Activated CD8-positive, alpha-beta T cell treated with anti-CD3 and anti-CD28 coated beads for 36 hours (primary cell): ENCODE results near the gene MAP4K1. TPM values are rescaled to one million over a fixed set of nuclear protein-coding genes. Genes with fewer than 3 reads are reported as not detected.
"Not testable (repeated sequence)": the region's sequence is repeated elsewhere in the genome, so short reads cannot be mapped to it uniquely, and the experiment has no call there.

Experiments used
- ATAC-seq: fragments of 200-7000 bp; cut with Tn5 transposase; one replicate; pipeline ENCODE4 v1.10.0; 2021; ENCODE audit warnings: mild to moderate bottlenecking, moderate library complexity
- CTCF ChIA-PET: fragments of 350-600 bp; sonication (Branson Sonifier 250); formaldehyde crosslinking; loops from one replicate; lab custom pipeline; 2021; ENCODE audit warnings: antibody characterized with exemption; lab: Charles Lee
- POLR2A ChIA-PET: fragments of 350-600 bp; sonication (Branson Sonifier 250); formaldehyde crosslinking; loops from one replicate; lab custom pipeline; 2021; ENCODE audit warnings: antibody characterized with exemption; lab: Charles Lee
- DNase-seq: peaks from one replicate; pipeline ENCODE4 v3.0.0-alpha.2; 2020
- H3K27ac Mint-ChIP-seq: one replicate; pipeline ENCODE4 v1.8.0; 2021; ENCODE audit warnings: mild to moderate bottlenecking, mixed read lengths
- H3K27me3 Mint-ChIP-seq: one replicate; pipeline ENCODE4 v1.8.0; 2021; ENCODE audit warnings: mixed read lengths
- H3K36me3 Mint-ChIP-seq: one replicate; pipeline ENCODE4 v1.8.0; 2021; ENCODE audit warnings: low read depth, mixed read lengths
- H3K4me1 Mint-ChIP-seq: one replicate; pipeline ENCODE4 v1.8.0; 2021; ENCODE audit warnings: low read depth, mixed read lengths
- H3K4me3 Mint-ChIP-seq: one replicate; pipeline ENCODE4 v1.8.0; 2021; ENCODE audit warnings: mild to moderate bottlenecking, moderate library complexity, mixed read lengths
- H3K9me3 Mint-ChIP-seq: one replicate; pipeline ENCODE4 v1.8.0; 2021; ENCODE audit warnings: mixed read lengths
- intact Hi-C: fragments of 100-400 bp; cut with micrococcal nuclease; formaldehyde crosslinking; loops from one replicate; pipeline ENCODE4 v1.10.0; 2022
- total RNA-seq, 2 experiments: library from RNA; stranded (reverse); gene quantifications; one replicate each; pipeline ENCODE4 v1.2.3, GENCODE V29; 2021
- TF ChIP-seq, protein P1 (sequence below): fragments of 200-600 bp; IDR thresholded peaks from one replicate; pipeline ENCODE4 v1.8.0; 2022; ENCODE audit warnings: antibody characterized with exemption, mild to moderate bottlenecking

The MAP4K1 gene
- total RNA-seq, 2 experiments from 2014 or later: 166 to 174 TPM

DNA sequence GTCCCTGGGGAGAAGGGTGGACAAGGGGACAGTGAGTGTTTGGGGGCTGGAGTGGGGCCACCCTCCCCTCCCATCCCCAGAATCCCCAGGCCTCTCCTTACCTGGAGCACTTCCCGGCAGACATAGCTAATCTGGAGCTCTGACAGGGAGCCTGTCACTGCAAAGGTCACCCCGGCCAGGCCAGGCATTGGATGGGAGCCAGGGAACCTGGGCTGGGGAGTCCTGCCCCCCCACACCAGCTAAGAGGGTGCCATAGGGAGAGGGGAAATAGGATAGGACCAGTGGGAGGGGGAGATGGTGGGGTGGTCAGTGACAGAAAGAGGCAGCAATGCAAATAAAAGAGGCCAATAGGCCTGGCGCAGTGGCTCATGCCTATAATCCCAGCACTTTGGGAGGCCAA, 3.5 kb downstream of the MAP4K1 start:
- Mint-ChIP-seq H3K9me3 (no peaks in the 10 kb centered on the region), H3K4me1 (peaks cover 30% of the 10 kb centered on the region), H3K4me3 (no peak overlapping the region), H3K36me3 (peaks cover 47% of the 10 kb centered on the region), H3K27ac (no peak overlapping the region), H3K27me3 (no peaks in the 10 kb centered on the region)
- ATAC-seq (no peak), DNase-seq (no peak)
- CTCF ChIA-PET: interaction anchor here (1.3 kb wide), 1 partner anchor 20 kb away, joined by 3 read pairs; no protein-coding TSS in a partner anchor
- intact Hi-C loops: no loop called here
- POLR2A ChIA-PET: no interaction called here
- TF ChIP-seq, protein P1, sequence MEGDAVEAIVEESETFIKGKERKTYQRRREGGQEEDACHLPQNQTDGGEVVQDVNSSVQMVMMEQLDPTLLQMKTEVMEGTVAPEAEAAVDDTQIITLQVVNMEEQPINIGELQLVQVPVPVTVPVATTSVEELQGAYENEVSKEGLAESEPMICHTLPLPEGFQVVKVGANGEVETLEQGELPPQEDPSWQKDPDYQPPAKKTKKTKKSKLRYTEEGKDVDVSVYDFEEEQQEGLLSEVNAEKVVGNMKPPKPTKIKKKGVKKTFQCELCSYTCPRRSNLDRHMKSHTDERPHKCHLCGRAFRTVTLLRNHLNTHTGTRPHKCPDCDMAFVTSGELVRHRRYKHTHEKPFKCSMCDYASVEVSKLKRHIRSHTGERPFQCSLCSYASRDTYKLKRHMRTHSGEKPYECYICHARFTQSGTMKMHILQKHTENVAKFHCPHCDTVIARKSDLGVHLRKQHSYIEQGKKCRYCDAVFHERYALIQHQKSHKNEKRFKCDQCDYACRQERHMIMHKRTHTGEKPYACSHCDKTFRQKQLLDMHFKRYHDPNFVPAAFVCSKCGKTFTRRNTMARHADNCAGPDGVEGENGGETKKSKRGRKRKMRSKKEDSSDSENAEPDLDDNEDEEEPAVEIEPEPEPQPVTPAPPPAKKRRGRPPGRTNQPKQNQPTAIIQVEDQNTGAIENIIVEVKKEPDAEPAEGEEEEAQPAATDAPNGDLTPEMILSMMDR: no peak

DNA sequence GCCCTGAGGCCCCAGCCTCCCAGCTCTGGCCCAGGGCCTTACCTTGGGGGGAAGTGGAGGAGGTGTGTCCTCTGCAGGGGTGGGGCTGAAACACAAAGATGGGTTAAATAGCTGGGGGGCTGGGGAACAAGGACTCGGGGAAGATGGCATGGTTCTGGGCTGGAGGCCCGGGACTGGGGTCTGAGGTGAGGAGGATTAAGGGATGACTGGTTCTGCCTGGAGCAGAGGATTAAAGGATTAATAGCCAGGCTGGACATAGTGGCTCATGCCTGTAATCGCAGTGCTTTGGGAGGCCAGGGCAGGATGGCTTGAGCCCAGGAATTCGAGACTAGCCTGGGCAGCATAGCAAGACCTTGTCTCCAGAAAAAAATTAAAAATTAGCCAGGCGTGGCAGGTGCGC, 11.6 kb downstream of the MAP4K1 start:
- no peaks in the 10 kb centered on the region for H3K4me1 Mint-ChIP-seq
- H3K36me3 Mint-ChIP-seq: peaks cover 33% of the 10 kb centered on the region
- no peaks in the 10 kb centered on the region for H3K27me3 Mint-ChIP-seq
- ATAC-seq: no peak
- no peaks in the 10 kb centered on the region for H3K9me3 Mint-ChIP-seq
- intact Hi-C loops: no loop called here
- no peak for DNase-seq
- TF ChIP-seq, protein P1: no peak
- CTCF ChIA-PET: no interaction called here
- POLR2A ChIA-PET: interaction anchor here (1.2 kb wide), 1 partner anchor 10 kb away, joined by 5 read pairs; no protein-coding TSS in a partner anchor
- H3K27ac Mint-ChIP-seq: no peak overlapping the region
- no peak overlapping the region for H3K4me3 Mint-ChIP-seq

DNA sequence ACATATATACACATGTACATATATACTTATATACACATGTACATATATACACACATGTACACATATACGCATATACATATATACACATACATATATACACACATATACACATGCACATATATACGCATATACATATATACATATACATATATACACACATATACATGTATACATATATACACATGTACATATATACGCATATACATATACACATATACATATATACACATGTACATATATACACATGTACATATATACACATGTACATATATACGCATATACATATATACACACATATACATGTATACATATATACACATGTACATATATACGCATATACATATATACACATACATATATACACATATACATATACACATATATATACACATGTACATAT, 14.9 kb downstream of the MAP4K1 start:
- H3K4me1 Mint-ChIP-seq, H3K27ac Mint-ChIP-seq, H3K4me3 Mint-ChIP-seq, intact Hi-C loops, H3K27me3 Mint-ChIP-seq, DNase-seq, CTCF ChIA-PET, POLR2A ChIA-PET, ATAC-seq, H3K9me3 Mint-ChIP-seq: not testable (repeated sequence)
- H3K36me3 Mint-ChIP-seq: peaks cover 24% of the 10 kb centered on the region

DNA sequence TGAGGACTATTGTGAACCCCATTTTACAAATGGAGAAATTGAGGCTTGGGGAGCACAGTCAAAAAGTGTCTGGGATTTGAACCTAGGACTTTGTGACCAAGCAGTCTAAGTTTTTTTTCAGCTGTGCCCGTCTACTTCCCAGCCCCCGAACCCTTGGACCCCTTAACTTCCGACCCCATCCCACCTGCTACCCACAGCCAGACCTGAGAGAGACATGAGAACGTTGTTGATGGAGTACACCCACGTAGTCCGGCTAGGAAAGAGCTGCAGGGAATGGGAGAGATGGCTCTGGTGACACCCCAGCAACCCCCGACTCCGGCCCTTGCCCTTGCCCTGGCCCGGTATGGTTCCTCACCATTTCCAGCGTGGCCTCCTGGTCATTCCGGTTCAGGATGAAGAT, 18.0 kb downstream of the MAP4K1 start:
- intact Hi-C loops: no loop called here
- TF ChIP-seq, protein P1: no peak
- ChIA-PET CTCF (no interaction called here), POLR2A (interaction anchor here (0.6 to 1.3 kb wide), 2 partner anchors 14 to 55 kb away, joined by 3 read pairs; no protein-coding TSS in a partner anchor)
- Mint-ChIP-seq H3K36me3 (peaks cover 36% of the 10 kb centered on the region), H3K4me3 (no peak overlapping the region), H3K4me1 (peaks cover 5% of the 10 kb centered on the region), H3K27ac (no peak overlapping the region), H3K9me3 (no peaks in the 10 kb centered on the region), H3K27me3 (no peaks in the 10 kb centered on the region)
- no peak for DNase-seq
- ATAC-seq: no peak

DNA sequence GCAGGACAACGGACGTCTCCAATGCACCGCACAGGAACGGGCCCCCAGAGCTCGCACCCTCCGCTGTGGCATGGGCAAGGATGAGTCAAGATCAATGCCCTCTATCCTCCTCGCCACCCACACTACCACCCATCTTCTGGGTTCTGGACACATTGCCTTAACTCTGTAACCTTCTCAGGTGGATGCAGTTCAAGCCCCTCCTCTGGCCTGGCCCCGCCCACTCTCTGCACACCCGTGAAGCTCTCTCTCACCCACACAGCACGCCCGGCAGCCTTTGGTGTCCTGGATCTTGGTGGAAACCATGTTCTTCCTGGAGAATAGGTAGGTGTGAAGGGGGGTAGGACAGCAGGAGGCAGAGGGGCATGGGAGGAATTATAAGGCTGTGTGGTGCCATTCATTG, 20.7 kb downstream of the MAP4K1 start:
- H3K9me3 Mint-ChIP-seq: no peaks in the 10 kb centered on the region
- POLR2A ChIA-PET: interaction anchor here (0.7 kb wide), 1 partner anchor 9 kb away, joined by 5 read pairs; no protein-coding TSS in a partner anchor
- H3K4me1 Mint-ChIP-seq: peaks cover 5% of the 10 kb centered on the region
- intact Hi-C loops: no loop called here
- TF ChIP-seq, protein P1: no peak
- H3K27me3 Mint-ChIP-seq: no peaks in the 10 kb centered on the region
- DNase-seq: no peak
- H3K4me3 Mint-ChIP-seq: no peak overlapping the region
- H3K27ac Mint-ChIP-seq: no peak overlapping the region
- no peak for ATAC-seq
- H3K36me3 Mint-ChIP-seq: peaks cover 39% of the 10 kb centered on the region
- CTCF ChIA-PET: no interaction called here
